H1 (cell line): ENCODE results near the gene MGAT5. TPM values are rescaled to one million over a fixed set of nuclear protein-coding genes. Genes with fewer than 3 reads are reported as not detected.

Experiments
- CHD1 ChIP-seq: IDR thresholded peaks from 2 replicates; pipeline ENCODE4 v1.6.1; 2012; ENCODE audit warnings: low read depth, low read length, improper control_type of control experiment
- SUZ12 ChIP-seq: fragments of 200-600 bp; sonication (generic); IDR thresholded peaks from 2 replicates; pipeline ENCODE4 v1.6.1; 2012; ENCODE audit warnings: mild to moderate bottlenecking, inconsistent platforms, low read length, moderate library complexity, mixed read lengths
- TEAD4 ChIP-seq: IDR thresholded peaks from 2 replicates; pipeline ENCODE4 v1.6.1; 2012; ENCODE audit warnings: low read depth, low read length, inconsistent platforms, mixed read lengths
- polyA plus RNA-seq, 7 experiments: library from polyadenylated mRNA; depleted of rRNA in 3 of 7; stranded (reverse) in 5 of 7; unstranded in 2 of 7; fragments of >200 nt in 5 of 7; fragments of 200-250 nt in 2 of 7; gene quantifications; 1 replicate in 5 of 7; 2 replicates in 1 of 7; 4 replicates in 1 of 7; pipeline versions ENCODE4 v1.2.1 to v1.2.3, GENCODE V29; 2011 to 2013; ENCODE audit warnings: missing spikeins in 2 of 7, mixed read lengths in 2 of 7
- total RNA-seq: library from RNA; stranded (reverse); fragmentation: NEBNext Ultra II Directional; extraction: Animal tissue kit (Norgen Biotek cat#: 25700); gene quantifications from 2 replicates; pipeline ENCODE4 v1.2.1, GENCODE V29; 2021
- TF ChIP-seq, protein P1 (sequence below), 3 experiments: IDR thresholded peaks; 1 replicate in 2 of 3; 2 replicates in 1 of 3; pipeline versions ENCODE4 v1.5.1 to v1.6.1; 2011; ENCODE audit warnings: low read length in 3 of 3, mild to moderate bottlenecking in 3 of 3, inconsistent platforms in 2 of 3, low read depth in 1 of 3, moderate library complexity in 1 of 3; ENCODE audit not compliant: insufficient read depth in 1 of 3; ENCODE audit errors: control extremely low read depth in 1 of 3

MGAT5 gene
- total and polyA plus RNA-seq, 2 of the 8 experiments (the other 6 are each of a cell fraction or from before 2014, with no cell fraction given), result 11.2 to 49.2 TPM

DNA sequence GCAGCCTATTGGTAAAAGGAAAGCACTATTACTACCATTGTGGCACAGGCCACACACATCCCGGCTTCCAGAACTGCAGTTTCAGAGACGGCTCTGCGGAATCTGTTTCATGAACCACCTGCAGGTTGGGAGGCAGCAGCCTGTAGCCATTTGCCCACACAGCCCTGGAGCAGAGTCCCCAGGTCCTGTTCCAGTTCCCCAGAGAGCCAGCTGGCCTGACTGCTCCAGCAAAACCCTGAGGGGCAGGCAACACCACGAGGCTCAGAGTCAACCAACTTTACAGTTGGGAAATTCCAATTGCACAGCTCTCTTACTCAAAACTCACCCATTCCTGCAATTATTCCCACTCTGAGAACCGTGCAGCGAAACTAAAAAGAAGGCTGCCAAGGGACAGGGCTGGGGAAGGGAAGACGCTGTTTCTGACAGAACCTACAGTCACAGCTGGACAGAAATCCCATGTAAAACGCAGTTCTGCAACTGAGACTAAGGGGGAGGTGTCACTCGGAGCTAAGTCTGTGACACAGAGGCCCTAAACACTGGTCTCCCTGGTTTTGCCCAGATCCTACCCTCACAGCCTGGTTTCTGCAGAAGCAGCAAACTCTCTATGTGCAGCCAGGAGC, 245.5 kb downstream of the MGAT5 start (continued):
- TF ChIP-seq, protein P1, sequence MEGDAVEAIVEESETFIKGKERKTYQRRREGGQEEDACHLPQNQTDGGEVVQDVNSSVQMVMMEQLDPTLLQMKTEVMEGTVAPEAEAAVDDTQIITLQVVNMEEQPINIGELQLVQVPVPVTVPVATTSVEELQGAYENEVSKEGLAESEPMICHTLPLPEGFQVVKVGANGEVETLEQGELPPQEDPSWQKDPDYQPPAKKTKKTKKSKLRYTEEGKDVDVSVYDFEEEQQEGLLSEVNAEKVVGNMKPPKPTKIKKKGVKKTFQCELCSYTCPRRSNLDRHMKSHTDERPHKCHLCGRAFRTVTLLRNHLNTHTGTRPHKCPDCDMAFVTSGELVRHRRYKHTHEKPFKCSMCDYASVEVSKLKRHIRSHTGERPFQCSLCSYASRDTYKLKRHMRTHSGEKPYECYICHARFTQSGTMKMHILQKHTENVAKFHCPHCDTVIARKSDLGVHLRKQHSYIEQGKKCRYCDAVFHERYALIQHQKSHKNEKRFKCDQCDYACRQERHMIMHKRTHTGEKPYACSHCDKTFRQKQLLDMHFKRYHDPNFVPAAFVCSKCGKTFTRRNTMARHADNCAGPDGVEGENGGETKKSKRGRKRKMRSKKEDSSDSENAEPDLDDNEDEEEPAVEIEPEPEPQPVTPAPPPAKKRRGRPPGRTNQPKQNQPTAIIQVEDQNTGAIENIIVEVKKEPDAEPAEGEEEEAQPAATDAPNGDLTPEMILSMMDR (IDR thresholded peaks at IDR 0.05; ENCODE audit: control extremely low read depth in 1 of 3, insufficient read depth in 1 of 3, low read depth in 1 of 3, low read length in 3 of 3), result no peak
- TF ChIP-seq CHD1, result no peak
- TF ChIP-seq SUZ12, result no peak
- no peak for TF ChIP-seq TEAD4
